RWPE2 (cell line): Measurements from ENCODE around the gene PBX1.

ENCODE experiments used
- ATAC-seq: fragments of 200-7000 bp; cut with Tn5 transposase; 3 replicates; pipeline ENCODE4 v1.9.1; 2021; ENCODE audit warnings: low read depth
- DNase-seq: peaks from one replicate; pipeline ENCODE4 v3.0.0-alpha.2; 2020; ENCODE audit warnings: low spot score
- H3K27ac ChIP-seq: fragments of 450-650 bp; 2 replicates; pipeline ENCODE4 v1.5.1; 2017; ENCODE audit warnings: mild to moderate bottlenecking; ENCODE audit not compliant: poor library complexity, severe bottlenecking
- H3K27me3 ChIP-seq: fragments of 250-450 bp; sonication (Bioruptor Pico); 2 replicates; pipeline ENCODE4 v1.5.1; 2021; ENCODE audit warnings: mild to moderate bottlenecking, moderate library complexity; ENCODE audit not compliant: insufficient read depth, poor library complexity, severe bottlenecking
- H3K36me3 ChIP-seq: fragments of 250-450 bp; sonication (Bioruptor Pico); 2 replicates; pipeline ENCODE4 v1.5.1; 2020; ENCODE audit warnings: low read depth, mild to moderate bottlenecking, moderate library complexity
- H3K4me1 ChIP-seq: fragments of 250-450 bp; sonication (Bioruptor Pico); 2 replicates; pipeline ENCODE4 v1.5.1; 2021; ENCODE audit warnings: mild to moderate bottlenecking, moderate library complexity; ENCODE audit not compliant: insufficient read depth, poor library complexity, severe bottlenecking
- H3K4me3 ChIP-seq: fragments of 250-450 bp; sonication (Bioruptor Pico); 2 replicates; pipeline ENCODE4 v1.5.1; 2021; ENCODE audit warnings: mild to moderate bottlenecking, moderate library complexity; ENCODE audit not compliant: severe bottlenecking
- H3K9me3 ChIP-seq: fragments of 250-450 bp; sonication (Bioruptor Pico); 2 replicates; pipeline ENCODE4 v1.5.1; 2021; ENCODE audit warnings: mild to moderate bottlenecking, moderate library complexity; ENCODE audit not compliant: severe bottlenecking
- TF ChIP-seq, protein P1 (sequence below): fragments of 450-650 bp; IDR thresholded peaks from one replicate; pipeline ENCODE4 v1.5.1; 2017; ENCODE audit warnings: mild to moderate bottlenecking, moderate library complexity; ENCODE audit not compliant: poor library complexity, severe bottlenecking

PBX1 gene

DNA sequence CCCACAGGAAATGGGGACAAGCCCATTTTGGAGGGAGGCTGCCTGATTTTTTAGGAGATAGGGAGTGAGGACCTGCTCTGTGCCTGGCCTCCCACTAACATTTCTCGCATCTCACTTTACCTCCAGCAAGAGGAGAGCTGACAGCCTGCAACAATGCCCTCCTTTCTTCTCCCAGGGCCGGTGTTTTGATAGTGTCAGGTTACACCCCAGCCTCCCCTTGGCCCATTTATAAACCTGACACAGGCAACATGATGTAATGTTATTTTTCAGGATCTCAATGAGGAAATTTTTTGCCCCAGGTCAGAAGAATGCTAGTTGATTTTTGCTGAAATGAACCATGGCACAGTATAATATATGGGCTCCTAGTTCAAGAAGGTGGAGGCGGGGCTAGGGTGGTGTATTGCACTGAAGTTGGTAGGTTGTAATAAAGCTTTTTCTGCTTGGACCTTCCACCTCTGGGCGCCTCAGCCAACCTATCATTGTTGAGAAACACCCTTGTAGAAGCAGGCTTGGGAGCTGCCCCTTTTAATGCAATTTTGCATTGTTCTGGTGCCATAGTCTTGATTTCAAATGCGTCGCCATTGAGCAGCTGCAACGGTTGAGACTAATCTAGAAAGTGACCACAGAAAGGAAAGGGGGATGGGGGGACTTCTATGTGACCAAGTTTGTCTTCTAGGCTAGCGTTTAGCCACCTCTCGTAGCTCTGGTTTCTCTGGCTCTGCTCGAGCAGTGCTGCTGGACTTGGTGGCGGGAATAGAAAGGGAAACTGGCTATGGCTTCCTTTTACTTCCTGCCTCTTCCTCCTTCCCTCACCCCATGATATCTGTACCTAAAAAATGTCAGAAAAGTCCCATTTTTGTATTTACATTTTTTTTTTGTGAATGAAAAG is 53.0 kb downstream of the PBX1 start:
- peak; percentile 74 for DNase-seq
- Histone ChIP-seq H3K9me3 (no peaks in the 10 kb centered on the region), H3K27ac (peak overlapping the region; percentile 15), H3K4me3 (no peak overlapping the region), H3K36me3 (no peaks in the 10 kb centered on the region), H3K4me1 (peaks cover 22% of the 10 kb centered on the region), H3K27me3 (no peaks in the 10 kb centered on the region)
- TF ChIP-seq, protein P1, sequence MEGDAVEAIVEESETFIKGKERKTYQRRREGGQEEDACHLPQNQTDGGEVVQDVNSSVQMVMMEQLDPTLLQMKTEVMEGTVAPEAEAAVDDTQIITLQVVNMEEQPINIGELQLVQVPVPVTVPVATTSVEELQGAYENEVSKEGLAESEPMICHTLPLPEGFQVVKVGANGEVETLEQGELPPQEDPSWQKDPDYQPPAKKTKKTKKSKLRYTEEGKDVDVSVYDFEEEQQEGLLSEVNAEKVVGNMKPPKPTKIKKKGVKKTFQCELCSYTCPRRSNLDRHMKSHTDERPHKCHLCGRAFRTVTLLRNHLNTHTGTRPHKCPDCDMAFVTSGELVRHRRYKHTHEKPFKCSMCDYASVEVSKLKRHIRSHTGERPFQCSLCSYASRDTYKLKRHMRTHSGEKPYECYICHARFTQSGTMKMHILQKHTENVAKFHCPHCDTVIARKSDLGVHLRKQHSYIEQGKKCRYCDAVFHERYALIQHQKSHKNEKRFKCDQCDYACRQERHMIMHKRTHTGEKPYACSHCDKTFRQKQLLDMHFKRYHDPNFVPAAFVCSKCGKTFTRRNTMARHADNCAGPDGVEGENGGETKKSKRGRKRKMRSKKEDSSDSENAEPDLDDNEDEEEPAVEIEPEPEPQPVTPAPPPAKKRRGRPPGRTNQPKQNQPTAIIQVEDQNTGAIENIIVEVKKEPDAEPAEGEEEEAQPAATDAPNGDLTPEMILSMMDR: no peak
- ATAC-seq: peak; percentile 92

- Histone ChIP-seq H3K4me3 (no peak overlapping the region), H3K27me3 (no peaks in the 10 kb centered on the region), H3K36me3 (no peaks in the 10 kb centered on the region), H3K27ac (no peak overlapping the region), H3K4me1 (peaks cover 22% of the 10 kb centered on the region), H3K9me3 (no peaks in the 10 kb centered on the region)
- TF ChIP-seq, protein P1: no peak
- no peak for DNase-seq
- ATAC-seq: peak; percentile 83
Observed at GRCh38 chr1:164613176-164613575, 54.2 kb downstream of the PBX1 start.

- DNase-seq: no peak
- ATAC-seq: no peak
- Histone ChIP-seq H3K36me3 (no peaks in the 10 kb centered on the region), H3K4me3 (no peak overlapping the region), H3K4me1 (peaks cover 22% of the 10 kb centered on the region), H3K9me3 (no peaks in the 10 kb centered on the region), H3K27ac (no peak overlapping the region), H3K27me3 (no peaks in the 10 kb centered on the region)
- TF ChIP-seq, protein P1: no peak
Observed at GRCh38 chr1:164614316-164614715, 55.3 kb downstream of the PBX1 start.

GRCh38 chr1:164617377-164618201 is 58.6 kb downstream of the PBX1 start:
- H3K36me3 ChIP-seq: no peaks in the 10 kb centered on the region
- no peaks in the 10 kb centered on the region for H3K27me3 ChIP-seq
- DNase-seq (no peak), ATAC-seq (no peak)
- no peak overlapping the region for H3K4me3 ChIP-seq
- H3K9me3 ChIP-seq: no peaks in the 10 kb centered on the region
- H3K4me1 ChIP-seq: peaks cover 9% of the 10 kb centered on the region
- no peak overlapping the region for H3K27ac ChIP-seq
- TF ChIP-seq, protein P1: peak; percentile 57
